Panc1 (cell line): ENCODE results near the gene ALDH9A1. TPM values are rescaled to one million over a fixed set of nuclear protein-coding genes. Genes with fewer than 3 reads are reported as not detected.

Source experiments
- ATAC-seq: fragments of 200-7000 bp; cut with Tn5 transposase; 2 replicates; pipeline ENCODE4 v1.9.1; 2020; ENCODE audit warnings: mild to moderate bottlenecking, moderate library complexity
- BruUV-seq: library from RNA; stranded (reverse); fragments of 400-500 nt; replicated peaks from 2 replicates; lab custom pipeline; 2021; lab: Mats Ljungman, UMichigan
- CTCF ChIA-PET: fragments of 300-600 bp; sonication (Branson Sonifier 250); formaldehyde crosslinking; loops from one replicate; lab custom pipeline; 2022; ENCODE audit warnings: antibody characterized with exemption; lab: Charles Lee
- POLR2A ChIA-PET: fragments of 300-600 bp; sonication (Branson Sonifier 250); formaldehyde crosslinking; loops from one replicate; lab custom pipeline; 2022; ENCODE audit warnings: antibody characterized with exemption; lab: Charles Lee
- DNase-seq: peaks from one replicate; pipeline ENCODE4 v3.0.0-alpha.2; 2010; ENCODE audit warnings: low read depth, low spot score
- H3K27ac ChIP-seq: 2 replicates; pipeline ENCODE4 v1.5.1; 2011; ENCODE audit warnings: mild to moderate bottlenecking, low read length, inconsistent platforms
- H3K27me3 ChIP-seq: fragments of 200-500 bp; sonication (Bioruptor generic); 2 replicates; pipeline ENCODE4 v1.6.0; 2014; ENCODE audit warnings: low read length, inconsistent platforms; ENCODE audit not compliant: control insufficient read depth, insufficient read depth
- H3K36me3 ChIP-seq: fragments of 200-500 bp; sonication (Bioruptor generic); 2 replicates; pipeline ENCODE4 v1.5.1; 2014; ENCODE audit warnings: inconsistent platforms, mild to moderate bottlenecking, low read length, moderate library complexity; ENCODE audit not compliant: control insufficient read depth, insufficient read depth
- H3K4me1 ChIP-seq: 2 replicates; pipeline ENCODE4 v1.5.1; 2011; ENCODE audit warnings: inconsistent platforms, mild to moderate bottlenecking, low read length, moderate library complexity; ENCODE audit not compliant: control insufficient read depth, insufficient read depth
- H3K4me3 ChIP-seq, 2 experiments: 2 replicates each; pipeline ENCODE4 v1.5.1; 2011 to 2012; ENCODE audit warnings: low read depth in 2 of 2, low read length in 2 of 2, mild to moderate bottlenecking in 2 of 2, inconsistent platforms in 1 of 2, moderate library complexity in 1 of 2
- H3K9me3 ChIP-seq: fragments of 200-500 bp; sonication (Bioruptor generic); 2 replicates; pipeline ENCODE4 v1.5.1; 2014; ENCODE audit warnings: low read depth, mild to moderate bottlenecking, inconsistent platforms, low read length, moderate library complexity; ENCODE audit not compliant: control insufficient read depth, insufficient read depth
- CTCF ChIP-seq: fragments of 450-650 bp; IDR thresholded peaks from 2 replicates; pipeline ENCODE4 v1.5.1; 2017; ENCODE audit warnings: mild to moderate bottlenecking
- POLR2AphosphoS5 ChIP-seq: IDR thresholded peaks from 2 replicates; pipeline ENCODE4 v1.6.1; 2012; ENCODE audit warnings: mild to moderate bottlenecking, low read depth, low read length, moderate library complexity
- REST ChIP-seq, 2 experiments: IDR thresholded peaks; 2 replicates each; pipeline ENCODE4 v1.6.1; 2011 to 2012; ENCODE audit warnings: low read depth in 2 of 2, control low read depth in 1 of 2, low read length in 1 of 2, mild to moderate bottlenecking in 1 of 2, moderate library complexity in 1 of 2; ENCODE audit not compliant: insufficient read depth in 1 of 2
- SIN3A ChIP-seq: IDR thresholded peaks from 2 replicates; pipeline ENCODE4 v1.6.1; 2012; ENCODE audit warnings: low read depth, mild to moderate bottlenecking, low read length, moderate library complexity, borderline replicate concordance; ENCODE audit not compliant: insufficient read depth
- TCF7L2 ChIP-seq: IDR thresholded peaks from 2 replicates; pipeline ENCODE4 v1.6.1; 2011; ENCODE audit warnings: mild to moderate bottlenecking, low read depth, low read length, inconsistent platforms
- in situ Hi-C: cut with HindIII; loops from 2 replicates; pipeline ENCODE4 v1.10.0; 2016; ENCODE audit warnings: low sequenced_read_pairs, low pct_unique_long_range_greater_than_20kb
- intact Hi-C: fragments of 100-400 bp; cut with micrococcal nuclease; formaldehyde crosslinking; loops from one replicate; pipeline ENCODE4 v1.10.0; 2022; ENCODE audit not compliant: unreplicated experiment
- total RNA-seq: library from RNA; stranded (reverse); gene quantifications from one replicate; pipeline ENCODE4 v1.2.1, GENCODE V29; 2021; ENCODE audit not compliant: unreplicated experiment

ALDH9A1 gene
- total RNA-seq, 1 experiment from 2014 or later, result 30.3 TPM

- no TSS peak for BruUV-seq
- no peak for DNase-seq
- no peaks in the 10 kb centered on the region for H3K36me3 ChIP-seq
- no peaks in the 10 kb centered on the region for H3K9me3 ChIP-seq
- in situ Hi-C loops (no loop called here), intact Hi-C loops (loop anchor here (1.0 kb wide), 1 partner anchor 42 kb away; no protein-coding TSS in a partner anchor)
- H3K27me3 ChIP-seq, result peaks cover 2% of the 10 kb centered on the region; the same call in 1 of the 2 replicates
- no peak for ATAC-seq
- ChIA-PET POLR2A (no interaction called here), CTCF (no interaction called here)
- no peaks in the 10 kb centered on the region for H3K4me1 ChIP-seq
- H3K27ac ChIP-seq, result no peak overlapping the region
- no peak for TF ChIP-seq POLR2AphosphoS5
- no peak for TF ChIP-seq CTCF
- no peak overlapping the region for H3K4me3 ChIP-seq
These were observed 81.3 kb downstream of the ALDH9A1 start for GRCh38 chr1:165616987-165617546.

- Histone ChIP-seq H3K27ac (no peak overlapping the region), H3K36me3 (no peaks in the 10 kb centered on the region), H3K4me3 (no peak overlapping the region), H3K27me3 (peaks cover 2% of the 10 kb centered on the region; the same call in 1 of the 2 replicates), H3K9me3 (no peaks in the 10 kb centered on the region), H3K4me1 (no peaks in the 10 kb centered on the region)
- ATAC-seq, result no peak
- TF ChIP-seq CTCF, result no peak
- no peak for TF ChIP-seq TCF7L2
- no peak for TF ChIP-seq REST (IDR thresholded peaks at IDR 0.05; ENCODE audit: insufficient read depth in 1 of 2, low read depth in 2 of 2, low read length in 1 of 2)
- TF ChIP-seq POLR2AphosphoS5, result no peak
- no peak for TF ChIP-seq SIN3A
- ChIA-PET POLR2A (no interaction called here), CTCF (no interaction called here)
- in situ Hi-C loops (no loop called here), intact Hi-C loops (loop anchor here (1.0 kb wide), 1 partner anchor 43 kb away; no protein-coding TSS in a partner anchor)
- DNase-seq, result no peak
- BruUV-seq, result no TSS peak
These were observed 82.2 kb downstream of the ALDH9A1 start for GRCh38 chr1:165616054-165616612.

Other genes starting within 250 kb of the ALDH9A1 start
- gene LRRC52, start 154.6 kb downstream of the ALDH9A1 start, total RNA-seq, result not detected
- gene MGST3, start 67.3 kb downstream of the ALDH9A1 start, total RNA-seq, result 103 TPM
- 103 TPM for gene TMCO1, start 70.3 kb upstream of the ALDH9A1 start, total RNA-seq
- 91.2 TPM for gene UCK2, start 129.1 kb upstream of the ALDH9A1 start, total RNA-seq